Right atrium auricular region (tissue), 2 donors: ENCODE data around the gene GET4. TPM values are rescaled to one million over a fixed set of nuclear protein-coding genes. Genes with fewer than 3 reads are reported as not detected.

ENCODE experiments used
- DNase-seq: peaks from one replicate; pipeline ENCODE4 v3.0.0-alpha.2; 2019; ENCODE audit warnings: low spot score
- H3K27ac ChIP-seq, 2 donors: fragments of 200-600 bp; sonication (generic); 1 replicate in 1 of 2; 2 replicates in 1 of 2; pipeline ENCODE4 v1.5.1; 2016 to 2019
- H3K27me3 ChIP-seq, 2 donors: fragments of 200-600 bp; sonication (generic); one replicate each; pipeline versions ENCODE4 v1.5.1 to v1.6.0; 2017 to 2019
- H3K36me3 ChIP-seq: fragments of 200-600 bp; sonication (generic); one replicate; pipeline ENCODE4 v1.5.1; 2016
- H3K4me1 ChIP-seq, 2 donors: fragments of 200-600 bp; sonication (generic); one replicate each; pipeline versions ENCODE4 v1.5.1 to v1.6.0; 2017 to 2019
- H3K4me3 ChIP-seq, 2 donors: fragments of 200-600 bp; sonication (generic); 1 replicate in 1 of 2; 2 replicates in 1 of 2; pipeline ENCODE4 v1.5.1; 2017 to 2019; ENCODE audit warnings: mild to moderate bottlenecking in 1 of 2, moderate library complexity in 1 of 2
- H3K9me3 ChIP-seq, 2 donors: fragments of 200-600 bp; sonication (generic); one replicate each; pipeline ENCODE4 v1.5.1; 2019
- CTCF ChIP-seq, 2 donors: fragments of 200-600 bp; sonication (generic); IDR thresholded peaks; one replicate each; pipeline ENCODE4 v1.5.1; 2019; ENCODE audit warnings: antibody characterized with exemption in 2 of 2
- total RNA-seq, 2 donors: library from RNA; depleted of rRNA; stranded (reverse); fragments of >200 nt; gene quantifications; one replicate each; pipeline ENCODE4 v1.1.0, GENCODE V29; 2016

GET4 gene
- total RNA-seq, 2 donors from 2014 or later: 16.1 to 19.7 TPM

- no peaks in the 10 kb centered on the region for H3K27me3 ChIP-seq
- no peak overlapping the region for H3K4me3 ChIP-seq
- peaks cover 28% of the 10 kb centered on the region for H3K36me3 ChIP-seq
- peaks cover 0 to 58% of the 10 kb centered on the region in 2 donors for H3K4me1 ChIP-seq
- DNase-seq: no peak
- no peak for TF ChIP-seq CTCF (IDR thresholded peaks at IDR 0.05)
- no peaks in the 10 kb centered on the region for H3K9me3 ChIP-seq
- peak overlapping the region; percentile 57 to 71 for H3K27ac ChIP-seq
Measured at GRCh38 chr7:874031-874749, 2.2 kb upstream of the GET4 start.

- no peak for DNase-seq
- H3K27ac ChIP-seq: peak overlapping the region; percentile 85 to 86
- H3K4me1 ChIP-seq: peaks cover 0 to 64% of the 10 kb centered on the region in 2 donors
Measured at GRCh38 chr7:875051-875450, 1.3 kb upstream of the GET4 start.

GRCh38 chr7:875476-876076, 778 bp upstream of the GET4 start:
- no peak for TF ChIP-seq CTCF (IDR thresholded peaks at IDR 0.05)
- Histone ChIP-seq H3K4me1 (peaks cover 0 to 69% of the 10 kb centered on the region in 2 donors), H3K27me3 (no peaks in the 10 kb centered on the region), H3K27ac (peak overlapping the region; percentile 85 to 86), H3K36me3 (peaks cover 20% of the 10 kb centered on the region), H3K9me3 (no peaks in the 10 kb centered on the region), H3K4me3 (peak overlapping the region; percentile 13 to 45)
- DNase-seq: no peak

More at GRCh38 chr7:875051-875450, 1.3 kb upstream of the GET4 start:
- Histone ChIP-seq H3K36me3 (peaks cover 20% of the 10 kb centered on the region), H3K9me3 (no peaks in the 10 kb centered on the region), H3K4me3 (no peak overlapping the region), H3K27me3 (no peaks in the 10 kb centered on the region)
- no peak for TF ChIP-seq CTCF (IDR thresholded peaks at IDR 0.05)

- H3K4me3 ChIP-seq: peak overlapping the region; percentile 91 to 96
- peaks cover 12% of the 10 kb centered on the region for H3K36me3 ChIP-seq
- H3K27ac ChIP-seq: peak overlapping the region; percentile 87 to 88
- H3K4me1 ChIP-seq: peaks cover 0 to 79% of the 10 kb centered on the region in 2 donors
- TF ChIP-seq CTCF (IDR thresholded peaks at IDR 0.05): no peak
- no peaks in the 10 kb centered on the region for H3K9me3 ChIP-seq
- H3K27me3 ChIP-seq: no peaks in the 10 kb centered on the region
- DNase-seq: no peak
Measured at GRCh38 chr7:876972-877311, 588 bp downstream of the GET4 start.

GRCh38 chr7:877312-878232, 1.2 kb downstream of the GET4 start:
- Histone ChIP-seq H3K4me3 (peak overlapping the region; percentile 91 to 96), H3K27me3 (no peaks in the 10 kb centered on the region), H3K9me3 (no peaks in the 10 kb centered on the region), H3K4me1 (peaks cover 0 to 79% of the 10 kb centered on the region in 2 donors), H3K36me3 (peaks cover 6% of the 10 kb centered on the region), H3K27ac (peak overlapping the region; percentile 87 to 88)
- no peak for DNase-seq
- TF ChIP-seq CTCF (IDR thresholded peaks at IDR 0.05): no peak
